Measurements from ENCODE around the gene VGLL4.

- no peak for TF ChIP-seq CTCF (IDR thresholded peaks at IDR 0.05; ENCODE audit: poor library complexity, severe bottlenecking)
- TF ChIP-seq SMC3 (conservative IDR thresholded peaks at IDR 0.05; ENCODE audit: poor library complexity) = no peak
- TF ChIP-seq RAD21 (conservative IDR thresholded peaks at IDR 0.05) = no peak
- TF ChIP-seq REST (IDR thresholded peaks at IDR 0.05; ENCODE audit: borderline replicate concordance) = no peak
Measured at GRCh38 chr3:11534011-11534792, 109.5 kb downstream of the VGLL4 start.
